CD4-positive, alpha-beta T cell (primary cell): ENCODE data around the gene GRIN3B. TPM values are rescaled to one million over a fixed set of nuclear protein-coding genes. Genes with fewer than 3 reads are reported as not detected.
A peak's percentile ranks its signal among the peaks of the same experiment; 100 is the strongest.

Source experiments
- ATAC-seq: fragments of 200-7000 bp; cut with Tn5 transposase; one replicate; pipeline ENCODE4 v1.10.0; 2022; ENCODE audit warnings: mild to moderate bottlenecking; ENCODE audit not compliant: poor library complexity
- CTCF ChIA-PET: fragments of 350-600 bp; sonication (Branson Sonifier 250); formaldehyde crosslinking; loops from one replicate; lab custom pipeline; 2021; ENCODE audit warnings: antibody characterized with exemption, inconsistent platforms; lab: Charles Lee
- POLR2A ChIA-PET: fragments of 350-600 bp; sonication (Branson Sonifier 250); formaldehyde crosslinking; loops from one replicate; lab custom pipeline; 2021; ENCODE audit warnings: antibody characterized with exemption, inconsistent platforms; lab: Charles Lee
- DNase-seq, 14 experiments: peaks; one replicate each; pipeline ENCODE4 v3.0.0-alpha.2; 2013 to 2020; ENCODE audit warnings: mixed read lengths in 2 of 14
- H3K27ac ChIP-seq, 2 donors: one replicate each; pipeline versions ENCODE4 v1.5.1 to v1.7.0; 2013; ENCODE audit warnings: low read length in 2 of 2, low read depth in 1 of 2, mild to moderate bottlenecking in 1 of 2
- H3K27me3 ChIP-seq, 2 experiments: 1 replicate in 1 of 2; 2 replicates in 1 of 2; pipeline versions ENCODE4 v1.6.1 to v1.7.0; 2013; ENCODE audit warnings: low read length in 2 of 2, control low read depth in 1 of 2, mild to moderate bottlenecking in 1 of 2, moderate library complexity in 1 of 2; ENCODE audit not compliant: insufficient read depth in 2 of 2, control insufficient read depth in 1 of 2
- H3K36me3 ChIP-seq: one replicate; pipeline ENCODE4 v1.6.1; 2013; ENCODE audit warnings: low read length, control low read depth; ENCODE audit not compliant: insufficient read depth
- H3K4me1 ChIP-seq: one replicate; pipeline ENCODE4 v1.6.1; 2013; ENCODE audit warnings: low read length, control low read depth; ENCODE audit not compliant: insufficient read depth
- H3K4me3 ChIP-seq: one replicate; pipeline ENCODE4 v1.5.1; 2013; ENCODE audit warnings: mild to moderate bottlenecking, low read length, moderate library complexity
- H3K9me3 ChIP-seq, 2 experiments: 1 replicate in 1 of 2; 2 replicates in 1 of 2; pipeline versions ENCODE4 v1.6.1 to v1.7.0; 2013; ENCODE audit warnings: low read length in 2 of 2, mild to moderate bottlenecking in 2 of 2, control low read depth in 1 of 2, moderate library complexity in 1 of 2; ENCODE audit not compliant: control insufficient read depth in 1 of 2, insufficient read depth in 1 of 2
- H3K27ac Mint-ChIP-seq: one replicate; pipeline ENCODE4 v1.8.0; 2020; ENCODE audit warnings: mixed read lengths
- H3K27me3 Mint-ChIP-seq: one replicate; pipeline ENCODE4 v1.8.0; 2021; ENCODE audit warnings: mixed read lengths
- H3K36me3 Mint-ChIP-seq: one replicate; pipeline ENCODE4 v1.8.0; 2021; ENCODE audit warnings: low read depth, mixed read lengths
- H3K4me1 Mint-ChIP-seq: one replicate; pipeline ENCODE4 v1.8.0; 2021; ENCODE audit warnings: low read depth, mixed read lengths
- H3K4me3 Mint-ChIP-seq: one replicate; pipeline ENCODE4 v1.8.0; 2020; ENCODE audit warnings: mild to moderate bottlenecking, mixed read lengths
- H3K9me3 Mint-ChIP-seq: one replicate; pipeline ENCODE4 v1.8.0; 2020; ENCODE audit warnings: mixed read lengths
- intact Hi-C, 2 experiments: fragments of 100-400 bp; cut with DNase I in 1 of 2; cut with micrococcal nuclease in 1 of 2; formaldehyde crosslinking; loops; one replicate each; pipeline versions ENCODE4 v1.15.1 to v1.9.0; 2023 to 2025; cut with DNase I, micrococcal nuclease
- total RNA-seq, 174 experiments: library from RNA in 2 of 174; stranded (reverse) in 2 of 174; gene quantifications; one replicate each; pipeline ENCODE4 v1.2.3 and lab custom pipeline; 2021 to 2026
- TF ChIP-seq, protein P1 (sequence below): fragments of 200-600 bp; IDR thresholded peaks from one replicate; pipeline ENCODE4 v1.8.0; 2022; ENCODE audit warnings: antibody characterized with exemption, mild to moderate bottlenecking

GRIN3B gene
- total RNA-seq, 2 experiments from 2014 or later, result 0.17 to 0.22 TPM

DNA sequence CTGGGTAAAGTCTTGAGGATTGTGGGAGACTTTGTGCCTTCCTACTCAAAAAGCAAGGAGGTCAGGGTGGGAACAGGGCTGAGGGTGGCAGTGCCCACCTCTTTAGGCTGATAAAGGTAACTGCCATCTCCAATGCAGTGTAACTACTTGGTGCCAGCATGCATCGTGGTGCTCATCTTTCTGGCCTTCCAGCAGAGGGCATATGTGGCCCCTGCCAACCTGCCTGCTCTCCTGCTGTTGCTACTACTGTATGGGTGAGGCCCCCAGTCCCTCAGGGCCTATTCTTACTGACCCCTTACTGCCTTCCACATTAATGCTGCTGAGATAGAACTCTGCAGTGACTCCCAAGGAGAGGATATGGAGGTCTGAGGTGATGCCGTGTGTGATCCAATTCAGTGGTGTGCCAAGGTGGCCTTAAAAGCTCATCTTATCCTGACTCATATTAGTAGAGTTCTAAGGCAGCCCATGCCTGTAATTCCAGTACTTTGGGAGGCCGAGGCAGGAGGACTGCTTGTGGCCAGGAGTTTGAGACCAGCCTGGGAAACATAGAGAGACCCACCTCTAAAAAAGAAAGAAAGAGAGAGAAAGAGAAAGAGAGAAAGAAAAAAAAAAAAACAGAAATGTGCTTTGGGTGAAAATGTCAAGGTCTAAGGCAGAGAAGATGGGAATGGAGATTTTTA is 57.1 kb downstream of the GRIN3B start:
- ChIA-PET POLR2A (interaction anchor here (0.7 to 6.1 kb wide), 9 partner anchors 10 to 212 kb away, joined by 3 to 53 read pairs (median 6); partner anchors contain the start of genes ABCA7, ARHGAP45, CIRBP and GPX4), CTCF (interaction anchor here (0.9 to 1.2 kb wide), 2 partner anchors 10 to 56 kb away, joined by 3 read pairs; partner anchors contain the start of gene ARHGAP45)
- peaks cover 6 to 17% of the 10 kb centered on the region in 2 experiments for H3K9me3 ChIP-seq
- H3K27me3 ChIP-seq, result no peaks in the 10 kb centered on the region
- no peak overlapping the region for H3K4me3 Mint-ChIP-seq
- no peak overlapping the region for H3K4me3 ChIP-seq
- H3K36me3 ChIP-seq, result peaks cover 41% of the 10 kb centered on the region
- H3K4me1 ChIP-seq, result peaks cover 30% of the 10 kb centered on the region
- H3K27ac Mint-ChIP-seq, result peak overlapping the region; percentile 36
- H3K9me3 Mint-ChIP-seq, result no peaks in the 10 kb centered on the region
- peak overlapping the region in 1 of 2 donors; percentile 22 for H3K27ac ChIP-seq
- intact Hi-C loops, result no loop called here
- H3K36me3 Mint-ChIP-seq, result peaks cover 60% of the 10 kb centered on the region
- peak; percentile 79 for ATAC-seq
- TF ChIP-seq, protein P1, sequence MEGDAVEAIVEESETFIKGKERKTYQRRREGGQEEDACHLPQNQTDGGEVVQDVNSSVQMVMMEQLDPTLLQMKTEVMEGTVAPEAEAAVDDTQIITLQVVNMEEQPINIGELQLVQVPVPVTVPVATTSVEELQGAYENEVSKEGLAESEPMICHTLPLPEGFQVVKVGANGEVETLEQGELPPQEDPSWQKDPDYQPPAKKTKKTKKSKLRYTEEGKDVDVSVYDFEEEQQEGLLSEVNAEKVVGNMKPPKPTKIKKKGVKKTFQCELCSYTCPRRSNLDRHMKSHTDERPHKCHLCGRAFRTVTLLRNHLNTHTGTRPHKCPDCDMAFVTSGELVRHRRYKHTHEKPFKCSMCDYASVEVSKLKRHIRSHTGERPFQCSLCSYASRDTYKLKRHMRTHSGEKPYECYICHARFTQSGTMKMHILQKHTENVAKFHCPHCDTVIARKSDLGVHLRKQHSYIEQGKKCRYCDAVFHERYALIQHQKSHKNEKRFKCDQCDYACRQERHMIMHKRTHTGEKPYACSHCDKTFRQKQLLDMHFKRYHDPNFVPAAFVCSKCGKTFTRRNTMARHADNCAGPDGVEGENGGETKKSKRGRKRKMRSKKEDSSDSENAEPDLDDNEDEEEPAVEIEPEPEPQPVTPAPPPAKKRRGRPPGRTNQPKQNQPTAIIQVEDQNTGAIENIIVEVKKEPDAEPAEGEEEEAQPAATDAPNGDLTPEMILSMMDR, result peak; percentile 46
- H3K27me3 Mint-ChIP-seq, result no peaks in the 10 kb centered on the region
- peaks cover 32% of the 10 kb centered on the region for H3K4me1 Mint-ChIP-seq
- DNase-seq, result peak in 8 of 14 experiments; percentile 41 to 79 (median 58)

DNA sequence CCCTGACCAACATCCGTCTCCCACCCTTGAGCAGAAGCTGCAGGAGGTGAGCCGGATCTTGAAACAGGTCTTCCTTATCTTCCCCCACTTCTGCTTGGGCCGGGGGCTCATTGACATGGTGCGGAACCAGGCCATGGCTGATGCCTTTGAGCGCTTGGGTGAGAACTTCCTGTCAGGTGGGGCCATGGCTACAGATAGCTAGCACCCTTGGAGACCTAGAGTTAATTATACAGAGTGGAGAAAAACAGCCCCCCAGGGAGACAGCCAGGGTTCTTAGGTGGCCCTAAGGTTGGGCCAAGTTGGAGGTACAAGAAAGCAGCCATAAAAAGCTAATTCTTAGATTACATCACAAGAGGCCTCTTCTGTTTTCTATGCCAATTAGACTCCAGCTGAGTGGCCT is 57.9 kb downstream of the GRIN3B start:
- H3K4me3 Mint-ChIP-seq, result no peak overlapping the region
- POLR2A ChIA-PET, result interaction anchor here (0.7 to 6.1 kb wide), 10 partner anchors 9 to 211 kb away, joined by 3 to 53 read pairs (median 6); partner anchors contain the start of genes ABCA7, ARHGAP45, CIRBP and GPX4
- Histone ChIP-seq H3K27me3 (no peaks in the 10 kb centered on the region), H3K9me3 (peaks cover 6 to 17% of the 10 kb centered on the region in 2 experiments), H3K36me3 (peaks cover 40% of the 10 kb centered on the region), H3K27ac (peak overlapping the region in 1 of 2 donors; percentile 22), H3K4me3 (no peak overlapping the region), H3K4me1 (peaks cover 32% of the 10 kb centered on the region)
- CTCF ChIA-PET, result interaction anchor here (0.9 kb wide), 1 partner anchor 9 kb away, joined by 3 read pairs; the partner anchor contains the start of gene ARHGAP45
- intact Hi-C loops, result no loop called here
- peak in 1 of 14 experiments; percentile 55 for DNase-seq
- ATAC-seq, result no peak
- TF ChIP-seq, protein P1, result no peak
- peaks cover 29% of the 10 kb centered on the region for H3K4me1 Mint-ChIP-seq
- H3K36me3 Mint-ChIP-seq, result peaks cover 57% of the 10 kb centered on the region
- no peaks in the 10 kb centered on the region for H3K9me3 Mint-ChIP-seq
- H3K27ac Mint-ChIP-seq, result peak overlapping the region; percentile 36
- no peaks in the 10 kb centered on the region for H3K27me3 Mint-ChIP-seq

Other genes with a start within 250 kb of the GRIN3B start
- gene MISP, start 249.3 kb upstream of the GRIN3B start, total RNA-seq, result not detected
- gene PTBP1, start 203.0 kb upstream of the GRIN3B start, total RNA-seq, result 100 to 1,000 TPM; 246 to 252 TPM
- gene PLPPR3, start 178.5 kb upstream of the GRIN3B start, total RNA-seq, result not detected
- gene AZU1, start 172.6 kb upstream of the GRIN3B start, total RNA-seq, result under 1 TPM; 0.47 to 0.49 TPM
- not detected for gene PRTN3, start 159.4 kb upstream of the GRIN3B start, total RNA-seq
- not detected for gene ELANE, start 148.1 kb upstream of the GRIN3B start, total RNA-seq
- gene CFD, start 140.8 kb upstream of the GRIN3B start, total RNA-seq, result 1 to 10 TPM; 2.3 to 2.9 TPM
- 10 to 100 TPM; 25.8 to 30.1 TPM for gene MED16, start 107.2 kb upstream of the GRIN3B start, total RNA-seq
- not detected for gene RNU6-9, start 106.9 kb upstream of the GRIN3B start, total RNA-seq
- gene R3HDM4, start 87.2 kb upstream of the GRIN3B start, total RNA-seq, result 100 to 1,000 TPM; 309 to 313 TPM
- gene KISS1R, start 83.1 kb upstream of the GRIN3B start, total RNA-seq, result 1 to 10 TPM; 1.5 to 1.6 TPM
- gene ARID3A, start 74.4 kb upstream of the GRIN3B start, total RNA-seq, result 1 to 10 TPM; 3.7 to 4.1 TPM
- gene WDR18, start 16.1 kb upstream of the GRIN3B start, total RNA-seq, result 10 to 100 TPM; 16.8 to 17.1 TPM
- gene TMEM259, start 20.7 kb downstream of the GRIN3B start, total RNA-seq, result 100 to 1,000 TPM; 388 to 390 TPM
- not detected for gene RNU6-2, start 21.1 kb downstream of the GRIN3B start, total RNA-seq
- 100 to 1,000 TPM; 307 to 318 TPM for gene CNN2, start 26.2 kb downstream of the GRIN3B start, total RNA-seq
- 100 to 1,000 TPM; 114 to 118 TPM for gene ABCA7, start 39.7 kb downstream of the GRIN3B start, total RNA-seq
- gene ARHGAP45, start 66.7 kb downstream of the GRIN3B start, total RNA-seq, result 100 to 1,000 TPM; 861 to 878 TPM
- 10 to 100 TPM; 45.8 to 49.0 TPM for gene POLR2E, start 95.0 kb downstream of the GRIN3B start, total RNA-seq
- gene GPX4, start 103.6 kb downstream of the GRIN3B start, total RNA-seq, result 100 to 1,000 TPM; 174 to 175 TPM
- 100 to 1,000 TPM; 126 to 137 TPM for gene SBNO2, start 173.8 kb downstream of the GRIN3B start, total RNA-seq
- 10 to 100 TPM; 49.7 to 53.0 TPM for gene STK11, start 205.4 kb downstream of the GRIN3B start, total RNA-seq
- under 1 TPM in 1 of 2 experiments, not detected in 1; 0.22 TPM for gene CBARP, start 237.6 kb downstream of the GRIN3B start, total RNA-seq
- gene ATP5F1D, start 241.3 kb downstream of the GRIN3B start, total RNA-seq, result 10 to 100 TPM; 77.6 to 92.6 TPM
- gene MIDN, start 248.2 kb downstream of the GRIN3B start, total RNA-seq, result 100 to 1,000 TPM; 214 to 228 TPM